Neural progenitor cell (in vitro differentiated cells): ENCODE data around the gene ATAD2B.

Source experiments
- CTCF ChIP-seq: fragments of 200-600 bp; sonication (generic); IDR thresholded peaks from 2 replicates; pipeline ENCODE4 v1.5.1; 2017; ENCODE audit warnings: antibody characterized with exemption, mild to moderate bottlenecking
- EZH2 ChIP-seq: fragments of 200-600 bp; sonication (generic); IDR thresholded peaks from 2 replicates; pipeline ENCODE4 v1.6.1; 2017; ENCODE audit warnings: antibody characterized with exemption, mild to moderate bottlenecking, moderate library complexity

DNA sequence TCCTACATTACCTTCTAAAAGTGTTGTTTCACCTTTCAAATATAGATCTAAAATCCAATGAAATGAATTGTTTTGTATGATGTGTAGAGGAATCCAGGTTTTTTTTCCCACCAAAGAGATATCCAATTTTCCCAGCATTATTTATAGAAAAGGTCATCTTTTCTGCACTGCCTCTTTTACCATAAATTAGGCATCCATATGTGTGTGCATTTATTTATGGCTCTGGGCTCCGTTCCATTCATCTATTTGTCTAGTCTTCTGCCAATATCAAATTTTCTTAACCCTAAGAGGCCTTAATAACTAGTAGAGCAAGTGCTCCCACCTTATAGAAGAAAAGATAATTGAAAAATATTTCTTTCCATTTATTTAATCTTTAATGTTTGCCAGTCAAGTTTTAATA is 88.3 kb downstream of the ATAD2B start:
- TF ChIP-seq EZH2 (no peak), CTCF (no peak)
